ENCODE results near the gene PDSS2. TPM values are rescaled to one million over a fixed set of nuclear protein-coding genes. Genes with fewer than 3 reads are reported as not detected.

The PDSS2 gene
- total RNA-seq, 1 experiment from 2014 or later = 12.1 TPM

DNA sequence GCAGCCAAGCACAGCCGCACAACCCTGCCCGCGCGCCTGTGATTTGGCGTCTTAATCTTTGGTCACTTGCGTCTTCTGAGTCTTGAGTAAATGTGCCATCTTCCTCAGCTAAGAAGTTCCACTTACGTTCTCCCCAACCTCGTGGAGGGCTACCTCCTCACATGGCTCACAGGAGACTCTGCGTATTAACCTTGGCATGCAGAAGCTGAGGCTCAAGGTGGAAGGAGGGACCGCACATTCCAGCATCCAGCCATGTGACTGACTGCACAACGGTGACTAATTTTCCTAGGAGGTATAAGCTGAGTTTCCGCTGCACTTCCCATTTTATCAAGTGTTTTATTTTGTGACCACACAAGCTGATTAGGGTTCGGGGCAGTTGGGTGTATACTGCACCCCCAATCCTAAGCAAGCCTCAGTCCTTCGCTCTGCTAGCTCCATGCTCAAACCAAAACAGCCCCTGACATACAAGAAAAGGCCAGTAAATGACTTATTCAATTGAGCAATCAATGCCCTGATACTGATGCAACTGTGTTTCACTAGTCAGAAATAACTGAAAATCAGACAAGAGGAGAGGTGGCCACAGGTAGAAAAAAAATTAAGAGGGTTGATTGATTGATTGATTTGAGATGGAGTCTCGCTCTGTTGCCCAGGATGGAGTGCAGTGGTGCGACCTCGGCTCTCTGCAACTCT lies 351.0 kb downstream of the PDSS2 start:
- Histone ChIP-seq H2BK12ac (ENCODE audit: insufficient read length, low read depth, low read length) (no peak overlapping the region), H2BK120ac (ENCODE audit: low read depth, low read length, poor library complexity, severe bottlenecking) (no peak overlapping the region), H2AFZ (ENCODE audit: low read length) (no peak overlapping the region), H2AK5ac (ENCODE audit: insufficient read length, low read length) (no peak overlapping the region), H3K56ac (ENCODE audit: insufficient read length, low read depth, low read length) (no peak overlapping the region), H3K18ac (ENCODE audit: insufficient read length, low read depth, low read length) (no peak overlapping the region), H4K91ac (ENCODE audit: insufficient read length, low read depth, low read length) (no peak overlapping the region), H3K14ac (ENCODE audit: insufficient read depth, low read length) (peak overlapping the region; percentile 60; the same call in 1 of the 2 replicates), H3K9me3 (ENCODE audit: control insufficient read depth, low read depth, low read length) (no peaks in the 10 kb centered on the region), H2BK20ac (ENCODE audit: low read depth, low read length, poor library complexity, severe bottlenecking) (no peak overlapping the region), H3K79me1 (ENCODE audit: insufficient read depth, low read depth, low read length, poor library complexity, severe bottlenecking) (peaks cover 5% of the 10 kb centered on the region), H4K5ac (ENCODE audit: insufficient read length, low read depth, low read length) (no peak overlapping the region), H3K27me3 (ENCODE audit: insufficient read depth, low read length) (no peaks in the 10 kb centered on the region), H3K9ac (ENCODE audit: extremely low read depth, insufficient read length, low read length) (no peak overlapping the region), H3K23me2 (ENCODE audit: insufficient read length, low read depth, low read length, poor library complexity, severe bottlenecking) (no peaks in the 10 kb centered on the region), H3K4me1 (ENCODE audit: insufficient read depth, low read length) (peaks cover 14% of the 10 kb centered on the region), H4K8ac (replicated peaks; ENCODE audit: insufficient read length, low read depth, low read length) (no peak overlapping the region), H3K27ac (ENCODE audit: insufficient read length, low read depth, low read length) (no peak overlapping the region), H2BK15ac (ENCODE audit: low read depth, low read length) (no peak overlapping the region), H3K4me2 (ENCODE audit: insufficient read depth, insufficient read length, low read length) (no peak overlapping the region), H4K20me1 (ENCODE audit: control insufficient read depth, insufficient read depth, insufficient read length) (no peaks in the 10 kb centered on the region), H3K23ac (ENCODE audit: insufficient read length, low read depth, low read length) (no peak overlapping the region), H3K79me2 (ENCODE audit: insufficient read depth, low read length) (peaks cover 7% of the 10 kb centered on the region; the same call in 1 of the 2 replicates), H3K4ac (ENCODE audit: low read depth, low read length) (no peak overlapping the region), H3T11ph (ENCODE audit: low read length) (no peak overlapping the region), H2BK5ac (ENCODE audit: insufficient read length, low read length) (no peak overlapping the region)
- no CpG with 5 or more reads among the region's 17 CpGs for WGBS (ENCODE audit: extremely low coverage, insufficient read length, low lambda C conversion rate)
- peaks cover 3 to 35% (median 26%) of the 10 kb centered on the region in 3 experiments; a peak in 6 of 7 replicates for H3K36me3 Mint-ChIP-seq (ENCODE audit: insufficient read depth in 1 of 3, low read depth in 3 of 3)
- no peak overlapping the region for H3K4me3 Mint-ChIP-seq
- H3K27me3 Mint-ChIP-seq (ENCODE audit: low read depth) = no peaks in the 10 kb centered on the region
- H3K9me3 Mint-ChIP-seq = no peaks in the 10 kb centered on the region
- H3K4me1 Mint-ChIP-seq = peaks cover 37 to 44% of the 10 kb centered on the region in 2 experiments
- TF ChIP-seq, protein P1, sequence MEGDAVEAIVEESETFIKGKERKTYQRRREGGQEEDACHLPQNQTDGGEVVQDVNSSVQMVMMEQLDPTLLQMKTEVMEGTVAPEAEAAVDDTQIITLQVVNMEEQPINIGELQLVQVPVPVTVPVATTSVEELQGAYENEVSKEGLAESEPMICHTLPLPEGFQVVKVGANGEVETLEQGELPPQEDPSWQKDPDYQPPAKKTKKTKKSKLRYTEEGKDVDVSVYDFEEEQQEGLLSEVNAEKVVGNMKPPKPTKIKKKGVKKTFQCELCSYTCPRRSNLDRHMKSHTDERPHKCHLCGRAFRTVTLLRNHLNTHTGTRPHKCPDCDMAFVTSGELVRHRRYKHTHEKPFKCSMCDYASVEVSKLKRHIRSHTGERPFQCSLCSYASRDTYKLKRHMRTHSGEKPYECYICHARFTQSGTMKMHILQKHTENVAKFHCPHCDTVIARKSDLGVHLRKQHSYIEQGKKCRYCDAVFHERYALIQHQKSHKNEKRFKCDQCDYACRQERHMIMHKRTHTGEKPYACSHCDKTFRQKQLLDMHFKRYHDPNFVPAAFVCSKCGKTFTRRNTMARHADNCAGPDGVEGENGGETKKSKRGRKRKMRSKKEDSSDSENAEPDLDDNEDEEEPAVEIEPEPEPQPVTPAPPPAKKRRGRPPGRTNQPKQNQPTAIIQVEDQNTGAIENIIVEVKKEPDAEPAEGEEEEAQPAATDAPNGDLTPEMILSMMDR (conservative IDR thresholded peaks at IDR 0.05) = no peak
- H3K27ac Mint-ChIP-seq = peak overlapping the region; percentile 52 to 92 (median 81)
- DNase-seq = no peak
